Breast epithelium (tissue), 4 donors: ENCODE measurements around the gene CAMTA1. TPM values are rescaled to one million over a fixed set of nuclear protein-coding genes. Genes with fewer than 3 reads are reported as not detected.

Source experiments
- DNase-seq, 2 donors: peaks; one replicate each; pipeline ENCODE4 v3.0.0-alpha.2; 2019; ENCODE audit warnings: low spot score in 2 of 2
- H3K27ac ChIP-seq, 2 donors: fragments of 200-600 bp; sonication (generic) in 1 of 2; one replicate each; pipeline ENCODE4 v1.5.1; 2016 to 2019; ENCODE audit warnings: mild to moderate bottlenecking in 1 of 2
- H3K27me3 ChIP-seq, 2 donors: fragments of 200-600 bp; sonication (generic) in 1 of 2; one replicate each; pipeline versions ENCODE4 v1.5.1 to v1.6.0; 2017 to 2019; ENCODE audit warnings: control low read depth in 1 of 2, mild to moderate bottlenecking in 1 of 2
- H3K36me3 ChIP-seq: fragments of 200-600 bp; one replicate; pipeline ENCODE4 v1.5.1; 2019
- H3K4me1 ChIP-seq, 2 donors: fragments of 200-600 bp; sonication (generic); one replicate each; pipeline ENCODE4 v1.5.1; 2016 to 2019; ENCODE audit warnings: control low read depth in 1 of 2
- H3K4me3 ChIP-seq, 3 donors: fragments of 200-600 bp; sonication (generic); 1 replicate in 2 of 3; 2 replicates in 1 of 3; pipeline ENCODE4 v1.5.1; 2016 to 2019; ENCODE audit warnings: mild to moderate bottlenecking in 3 of 3, moderate library complexity in 2 of 3
- H3K9me3 ChIP-seq, 2 donors: fragments of 200-600 bp; sonication (generic) in 1 of 2; one replicate each; pipeline ENCODE4 v1.5.1; 2016 to 2019; ENCODE audit warnings: control low read depth in 1 of 2
- CTCF ChIP-seq, 3 donors: fragments of 450-650 bp; IDR thresholded peaks; one replicate each; pipeline ENCODE4 v1.5.1; 2016 to 2017; ENCODE audit warnings: antibody characterized with exemption in 3 of 3, mild to moderate bottlenecking in 3 of 3, moderate library complexity in 3 of 3
- POLR2A ChIP-seq: fragments of 450-650 bp; IDR thresholded peaks from one replicate; pipeline ENCODE4 v1.6.1; 2016; ENCODE audit warnings: antibody characterized with exemption, mild to moderate bottlenecking, moderate library complexity
- POLR2AphosphoS5 ChIP-seq, 3 donors: sonication (generic); formaldehyde crosslinking; IDR thresholded peaks; one replicate each; pipeline ENCODE4 v1.6.1; 2017; ENCODE audit warnings: antibody characterized with exemption in 3 of 3
- intact Hi-C: fragments of 100-400 bp; cut with DNase I; formaldehyde crosslinking; loops from one replicate; pipeline ENCODE4 v1.15.1; 2023; ENCODE audit warnings: low total_unique reads
- total RNA-seq, 3 donors: library from RNA; depleted of rRNA; stranded (reverse); fragments of >200 nt; gene quantifications; one replicate each; pipeline ENCODE4 v1.1.0, GENCODE V29; 2016

Gene CAMTA1
- total RNA-seq, 3 donors from 2014 or later, result 53.4 to 84.0 (median 61.9) TPM

- Histone ChIP-seq H3K4me1 (no peaks in the 10 kb centered on the region), H3K27me3 (no peaks in the 10 kb centered on the region), H3K27ac (peak overlapping the region in 1 of 2 donors; percentile 70), H3K4me3 (peak overlapping the region in 2 of 3 donors; percentile 78 to 80), H3K36me3 (no peaks in the 10 kb centered on the region), H3K9me3 (no peaks in the 10 kb centered on the region)
- TF ChIP-seq POLR2AphosphoS5 (IDR thresholded peaks at IDR 0.05) (no peak), POLR2A (no peak), CTCF (IDR thresholded peaks at IDR 0.05) (no peak)
- intact Hi-C loops, result no loop called here
- DNase-seq, result no peak
Measured at GRCh38 chr1:7679159-7679872, 894.1 kb downstream of the CAMTA1 start.

GRCh38 chr1:7679873-7680206 is 894.6 kb downstream of the CAMTA1 start:
- peak overlapping the region; percentile 42 to 70 for H3K27ac ChIP-seq

GRCh38 chr1:7680207-7680954 is 895.1 kb downstream of the CAMTA1 start:
- H3K27ac ChIP-seq, result peak overlapping the region; percentile 42 to 70
- no peak for TF ChIP-seq POLR2A
- TF ChIP-seq POLR2AphosphoS5 (IDR thresholded peaks at IDR 0.05), result no peak
- no peak for TF ChIP-seq CTCF (IDR thresholded peaks at IDR 0.05)
- intact Hi-C loops, result no loop called here
- H3K27me3 ChIP-seq, result no peaks in the 10 kb centered on the region
- DNase-seq, result no peak
- H3K4me3 ChIP-seq, result peak overlapping the region; percentile 67 to 80 (median 78)
- H3K9me3 ChIP-seq, result no peaks in the 10 kb centered on the region
- no peaks in the 10 kb centered on the region for H3K4me1 ChIP-seq
- H3K36me3 ChIP-seq, result no peaks in the 10 kb centered on the region

More at GRCh38 chr1:7679873-7680206, 894.6 kb downstream of the CAMTA1 start:
- Histone ChIP-seq H3K4me1 (no peaks in the 10 kb centered on the region), H3K4me3 (peak overlapping the region; percentile 67 to 80 (median 78)), H3K9me3 (no peaks in the 10 kb centered on the region), H3K27me3 (no peaks in the 10 kb centered on the region), H3K36me3 (no peaks in the 10 kb centered on the region)
- no peak for TF ChIP-seq POLR2A
- no peak for TF ChIP-seq POLR2AphosphoS5 (IDR thresholded peaks at IDR 0.05)
- TF ChIP-seq CTCF (IDR thresholded peaks at IDR 0.05), result no peak
- intact Hi-C loops, result no loop called here
- DNase-seq, result no peak

GRCh38 chr1:7680955-7681268 is 895.7 kb downstream of the CAMTA1 start:
- Histone ChIP-seq H3K9me3 (no peaks in the 10 kb centered on the region), H3K36me3 (no peaks in the 10 kb centered on the region), H3K4me1 (no peaks in the 10 kb centered on the region), H3K27ac (no peak overlapping the region), H3K4me3 (peak overlapping the region; percentile 67 to 80 (median 78)), H3K27me3 (no peaks in the 10 kb centered on the region)
- intact Hi-C loops, result no loop called here
- DNase-seq, result no peak
- TF ChIP-seq POLR2AphosphoS5 (IDR thresholded peaks at IDR 0.05) (no peak), CTCF (IDR thresholded peaks at IDR 0.05) (no peak), POLR2A (no peak)

GRCh38 chr1:7681401-7681800 is 896.1 kb downstream of the CAMTA1 start:
- Histone ChIP-seq H3K27ac (no peak overlapping the region), H3K27me3 (no peaks in the 10 kb centered on the region), H3K4me1 (no peaks in the 10 kb centered on the region), H3K4me3 (peak overlapping the region in 1 of 3 donors; percentile 80), H3K36me3 (no peaks in the 10 kb centered on the region), H3K9me3 (no peaks in the 10 kb centered on the region)
- no peak for DNase-seq
- intact Hi-C loops, result no loop called here
- TF ChIP-seq CTCF (IDR thresholded peaks at IDR 0.05) (no peak), POLR2A (no peak), POLR2AphosphoS5 (IDR thresholded peaks at IDR 0.05) (no peak)
